NCI-H1694 treated with DMSO at 0.1 percent for 48 hours (cell line): ENCODE data around the gene RPP25.
A peak's percentile ranks its signal among the peaks of the same experiment; 100 is the strongest.
"Not testable (repeated sequence)": the region's sequence is repeated elsewhere in the genome, so short reads cannot be mapped to it uniquely, and the experiment has no call there.

Experiments used
- DNase-seq: peaks from one replicate; lab custom pipeline; 2025; lab: John Stamatoyannopoulos, UW

RPP25 gene

GRCh38 chr15:74962671-74963070 is 6.1 kb upstream of the RPP25 start:
- no peak for DNase-seq

- DNase-seq, result peak; percentile 5
Observed at GRCh38 chr15:74962219-74962618, 5.6 kb upstream of the RPP25 start.

- no peak for DNase-seq
Observed at GRCh38 chr15:74961616-74962015, 5.0 kb upstream of the RPP25 start.

- DNase-seq, result no peak
Observed at GRCh38 chr15:74960995-74961588, 4.5 kb upstream of the RPP25 start.

- no peak for DNase-seq
Observed at GRCh38 chr15:74960286-74960685, 3.7 kb upstream of the RPP25 start.

- DNase-seq, result no peak
Observed at GRCh38 chr15:74959586-74959939, 3.0 kb upstream of the RPP25 start.

GRCh38 chr15:74958908-74959585 is 2.5 kb upstream of the RPP25 start:
- DNase-seq, result no peak

- DNase-seq, result peak; percentile 78
Observed at GRCh38 chr15:74958320-74958907, 1.8 kb upstream of the RPP25 start.

GRCh38 chr15:74957476-74958035 is 984 bp upstream of the RPP25 start:
- peak; percentile 25 for DNase-seq

- no peak for DNase-seq
Observed at GRCh38 chr15:74955796-74956647, 550 bp downstream of the RPP25 start.

GRCh38 chr15:74955017-74955416 is 1.6 kb downstream of the RPP25 start:
- no peak for DNase-seq

- DNase-seq, result no peak
Observed at GRCh38 chr15:74954515-74954914, 2.1 kb downstream of the RPP25 start.

GRCh38 chr15:74951006-74951405 is 5.6 kb downstream of the RPP25 start:
- DNase-seq, result no peak

GRCh38 chr15:74950078-74950908 is 6.3 kb downstream of the RPP25 start:
- DNase-seq, result peak; percentile 42

GRCh38 chr15:74937590-74938371 is 18.8 kb downstream of the RPP25 start, which contains the start of gene COX5A:
COX5A (minus strand) TSS chr15:74938073; CDS start chr15:74938014, 59 bp downstream.
- peak; percentile 88 for DNase-seq

- DNase-seq, result no peak
Observed at GRCh38 chr15:74937272-74937589, 19.3 kb downstream of the RPP25 start.

GRCh38 chr15:74935193-74935592 is 21.4 kb downstream of the RPP25 start:
- DNase-seq, result not testable (repeated sequence)

- DNase-seq, result no peak
Observed at GRCh38 chr15:74933573-74933972, 23.0 kb downstream of the RPP25 start.

- DNase-seq, result no peak
Observed at GRCh38 chr15:74928771-74929198, 27.8 kb downstream of the RPP25 start.

GRCh38 chr15:74924525-74924924 is 32.0 kb downstream of the RPP25 start:
- DNase-seq, result no peak

- DNase-seq, result no peak
Observed at GRCh38 chr15:74920456-74920855, 36.1 kb downstream of the RPP25 start.
